GM19099 (cell line): ENCODE data around the gene NHLRC1.

Source experiments
- POLR2A ChIP-seq: IDR thresholded peaks from 3 replicates; pipeline ENCODE4 v1.6.1; 2011; ENCODE audit warnings: low read depth; ENCODE audit not compliant: insufficient read length; ENCODE audit errors: extremely low read depth

Gene NHLRC1

DNA sequence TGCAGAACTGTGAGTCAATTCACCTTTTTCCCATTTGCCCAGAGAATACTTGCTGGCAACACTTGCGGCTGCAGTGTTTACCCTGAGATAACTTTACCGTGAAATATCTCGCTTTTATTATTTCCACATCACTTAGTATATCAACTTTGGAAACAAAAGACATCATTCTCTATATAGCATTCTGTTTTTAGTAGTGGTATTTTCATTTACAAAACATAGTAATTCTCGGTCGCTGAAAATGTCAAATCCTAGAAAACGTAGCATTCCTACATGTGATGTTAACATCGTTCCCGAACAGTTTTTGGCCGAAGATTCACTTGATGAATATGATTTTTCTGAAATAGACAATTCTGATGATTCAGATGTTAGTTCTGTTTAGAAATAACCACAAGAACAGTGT is 52.0 kb downstream of the NHLRC1 start:
- TF ChIP-seq POLR2A, result no peak
